IPS-18a (cell line): ENCODE measurements around the gene MUSTN1.

ENCODE experiments used
- H3K27ac ChIP-seq: one replicate; pipeline ENCODE4 v1.5.1; 2013; ENCODE audit warnings: low read length
- H3K27me3 ChIP-seq: one replicate; pipeline ENCODE4 v1.6.1; 2013; ENCODE audit warnings: mild to moderate bottlenecking, low read length; ENCODE audit not compliant: control insufficient read depth, insufficient read depth
- H3K36me3 ChIP-seq: one replicate; pipeline ENCODE4 v1.6.1; 2013; ENCODE audit warnings: low read depth, low read length; ENCODE audit not compliant: control insufficient read depth
- H3K4me1 ChIP-seq: one replicate; pipeline ENCODE4 v1.6.1; 2013; ENCODE audit warnings: low read depth, low read length; ENCODE audit not compliant: control insufficient read depth
- H3K4me3 ChIP-seq: one replicate; pipeline ENCODE4 v1.5.1; 2013; ENCODE audit warnings: low read length
- H3K9ac ChIP-seq: one replicate; pipeline ENCODE4 v1.6.1; 2013; ENCODE audit warnings: mild to moderate bottlenecking, low read length, moderate library complexity
- H3K9me3 ChIP-seq: one replicate; pipeline ENCODE4 v1.6.1; 2013; ENCODE audit warnings: low read depth, low read length; ENCODE audit not compliant: control insufficient read depth

MUSTN1 gene

DNA sequence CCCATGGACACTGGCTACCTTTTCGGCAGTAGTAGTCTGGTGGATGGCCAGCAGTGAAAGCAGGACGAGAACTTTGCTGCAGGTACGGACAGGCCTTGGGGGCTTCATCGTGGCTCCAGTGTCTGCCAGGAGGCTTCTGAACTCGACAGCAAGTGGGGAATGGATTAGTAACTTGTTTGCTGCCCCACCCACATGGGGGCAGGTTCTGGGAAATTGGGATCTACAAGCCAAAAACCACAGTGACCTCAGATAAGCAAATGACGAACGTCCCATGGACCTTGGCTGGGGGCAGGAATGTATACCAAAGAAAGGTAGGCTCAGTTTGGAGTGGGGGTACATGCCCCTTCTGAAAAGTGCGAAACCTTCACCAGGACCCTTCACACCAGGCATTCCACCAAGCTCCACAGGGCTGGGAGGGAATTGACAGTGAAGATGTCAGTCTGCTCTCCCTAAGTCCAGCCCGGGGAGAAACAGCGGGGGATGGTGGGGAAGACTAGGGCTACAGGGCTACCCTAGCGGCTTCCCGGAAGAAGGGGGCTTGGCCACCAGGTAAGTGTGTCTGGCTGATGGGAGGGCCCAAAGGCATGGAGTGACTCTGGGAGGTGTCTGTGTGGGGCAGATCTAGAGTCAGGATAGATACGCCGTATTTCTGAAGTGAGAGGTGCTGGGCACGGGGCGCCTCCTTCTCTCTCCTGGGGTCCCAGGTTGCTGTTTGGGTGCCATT lies 4.1 kb downstream of the MUSTN1 start, which contains the start of gene ITIH4:
Gene ITIH4 (minus strand): TSS at position 138 of the 724 bp plus-strand sequence. CDS start 30 bp downstream, at position 108.
- Histone ChIP-seq H3K4me1 (peaks cover 6% of the 10 kb centered on the region), H3K9me3 (no peaks in the 10 kb centered on the region), H3K27me3 (no peaks in the 10 kb centered on the region), H3K27ac (no peak within 1 kb of the TSS), H3K9ac (no peak within 1 kb of the TSS), H3K36me3 (no peaks in the 10 kb centered on the region), H3K4me3 (no peak within 1 kb of the TSS)

DNA sequence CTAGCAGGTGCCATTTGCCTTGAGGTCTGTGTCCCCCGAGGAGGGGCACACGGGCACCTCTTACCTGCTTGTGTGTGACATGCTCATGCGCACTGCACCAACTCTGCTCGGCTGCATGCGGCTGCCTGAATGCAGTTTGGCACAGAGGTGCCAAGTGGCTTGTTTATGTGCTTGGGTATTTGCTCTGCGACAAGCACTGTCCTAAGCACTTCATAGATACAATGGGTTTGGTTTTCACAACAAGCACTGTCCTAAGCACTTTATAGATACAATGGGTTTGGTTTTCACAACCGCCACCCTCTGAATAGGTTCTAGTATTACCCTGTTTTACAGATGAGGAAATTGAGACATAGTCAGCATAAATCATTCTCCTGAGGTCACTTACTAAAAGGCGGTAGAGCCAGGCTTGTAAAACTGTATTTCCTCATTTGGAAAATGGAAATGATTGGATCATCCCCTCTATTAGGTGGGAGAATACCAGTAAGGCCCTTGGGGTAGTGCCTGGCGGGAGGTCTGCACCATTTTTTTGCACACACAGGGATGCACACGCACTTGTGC lies 4.8 kb downstream of the MUSTN1 start:
- Histone ChIP-seq H3K9ac (no peak overlapping the region), H3K9me3 (no peaks in the 10 kb centered on the region), H3K27ac (no peak overlapping the region), H3K4me1 (peaks cover under 1% of the 10 kb centered on the region), H3K4me3 (no peak overlapping the region), H3K27me3 (no peaks in the 10 kb centered on the region), H3K36me3 (no peaks in the 10 kb centered on the region)

DNA sequence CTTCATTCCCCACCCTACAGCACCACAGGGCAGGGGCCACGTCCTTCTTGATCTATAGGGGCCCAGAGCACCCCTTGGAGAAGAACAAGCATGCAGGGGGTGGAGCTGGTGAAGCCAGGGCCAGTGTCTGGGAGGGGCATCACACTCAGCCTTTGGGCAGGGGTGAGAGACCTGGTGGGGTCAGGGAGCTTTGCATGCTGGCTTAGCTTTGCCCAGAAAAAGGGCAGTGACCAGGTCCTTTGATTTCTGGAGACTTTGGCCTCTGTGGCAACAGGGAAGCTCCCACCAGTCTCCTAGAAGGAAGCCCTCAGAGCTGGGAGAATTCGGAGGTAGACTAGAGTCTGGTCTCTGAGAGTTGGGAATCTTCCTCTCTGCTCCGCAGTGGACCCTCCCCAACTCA lies 5.3 kb downstream of the MUSTN1 start:
- Histone ChIP-seq H3K4me3 (no peak overlapping the region), H3K36me3 (no peaks in the 10 kb centered on the region), H3K9me3 (no peaks in the 10 kb centered on the region), H3K27me3 (no peaks in the 10 kb centered on the region), H3K27ac (no peak overlapping the region), H3K9ac (no peak overlapping the region), H3K4me1 (no peaks in the 10 kb centered on the region)

DNA sequence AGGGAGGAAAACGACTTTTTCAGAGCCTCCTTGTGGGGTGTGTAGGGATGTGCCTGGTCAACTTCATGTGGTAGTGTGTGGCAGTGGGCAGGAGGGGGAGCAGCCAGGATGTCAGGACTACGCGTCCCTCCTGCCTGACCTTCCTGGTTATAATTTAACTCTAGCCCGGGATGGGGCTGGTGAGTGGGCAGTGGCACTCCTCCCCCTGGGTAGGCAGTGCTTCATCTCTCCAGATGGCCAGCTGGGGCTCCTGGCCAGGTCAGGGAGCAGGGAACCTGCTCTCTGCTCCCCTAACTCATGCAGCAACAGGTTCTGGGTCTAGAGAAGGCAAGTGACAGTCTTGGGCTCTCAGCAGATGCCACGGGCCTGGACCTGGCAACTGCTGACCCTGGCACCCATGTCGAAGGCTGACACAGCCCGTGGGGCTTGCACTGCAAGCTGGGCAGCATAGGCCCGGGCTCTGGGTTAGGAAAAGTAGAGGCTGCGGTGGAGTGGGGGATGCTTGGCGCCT lies 6.9 kb downstream of the MUSTN1 start:
- Histone ChIP-seq H3K4me3 (no peak overlapping the region), H3K9ac (no peak overlapping the region), H3K9me3 (no peaks in the 10 kb centered on the region), H3K36me3 (no peaks in the 10 kb centered on the region), H3K4me1 (no peaks in the 10 kb centered on the region), H3K27me3 (no peaks in the 10 kb centered on the region), H3K27ac (no peak overlapping the region)

DNA sequence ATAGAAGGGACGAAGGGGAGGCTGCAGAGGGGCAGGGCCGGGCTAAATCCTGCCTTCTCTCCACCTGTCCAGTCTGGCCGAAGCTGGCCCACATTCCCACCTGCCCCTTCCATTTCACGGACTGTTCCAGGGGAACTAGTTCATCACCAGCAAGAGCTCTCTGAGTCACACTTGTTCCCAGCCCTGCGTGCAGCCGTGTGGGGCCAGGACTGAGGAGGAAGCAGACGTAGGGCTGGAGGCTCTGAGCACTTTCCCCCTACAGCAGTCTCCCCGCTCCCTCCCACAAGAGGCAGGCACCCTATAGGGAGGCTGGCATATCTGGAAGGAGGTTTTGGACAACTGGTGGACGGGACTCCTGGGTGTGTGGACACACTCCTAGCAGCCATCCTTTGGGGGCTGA lies 7.4 kb downstream of the MUSTN1 start:
- no peaks in the 10 kb centered on the region for H3K36me3 ChIP-seq
- no peaks in the 10 kb centered on the region for H3K9me3 ChIP-seq
- no peak overlapping the region for H3K9ac ChIP-seq
- H3K27me3 ChIP-seq: no peaks in the 10 kb centered on the region
- no peaks in the 10 kb centered on the region for H3K4me1 ChIP-seq
- no peak overlapping the region for H3K4me3 ChIP-seq
- no peak overlapping the region for H3K27ac ChIP-seq

DNA sequence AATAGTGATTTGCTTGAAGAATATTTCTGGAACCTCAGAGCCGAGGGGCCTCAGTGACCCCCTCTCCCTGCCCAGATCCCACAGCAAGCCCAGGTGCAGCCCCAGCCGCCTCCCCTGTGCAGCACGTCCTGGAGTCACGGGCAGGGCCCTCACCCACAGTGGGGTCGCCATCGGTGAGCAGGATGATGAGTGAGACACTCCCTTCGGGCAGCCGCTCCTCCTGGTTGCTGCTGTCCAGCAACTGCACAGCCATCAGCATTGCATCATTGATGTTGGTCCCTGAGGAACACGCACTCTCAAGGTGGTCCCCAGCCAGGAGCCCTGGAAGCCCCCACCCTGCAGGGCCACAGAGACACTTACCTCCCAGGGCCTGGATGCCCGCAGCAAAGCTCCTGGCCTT lies 10.8 kb downstream of the MUSTN1 start:
- Histone ChIP-seq H3K36me3 (no peaks in the 10 kb centered on the region), H3K9me3 (no peaks in the 10 kb centered on the region), H3K27ac (no peak overlapping the region), H3K9ac (no peak overlapping the region), H3K4me1 (no peaks in the 10 kb centered on the region), H3K4me3 (no peak overlapping the region), H3K27me3 (no peaks in the 10 kb centered on the region)

DNA sequence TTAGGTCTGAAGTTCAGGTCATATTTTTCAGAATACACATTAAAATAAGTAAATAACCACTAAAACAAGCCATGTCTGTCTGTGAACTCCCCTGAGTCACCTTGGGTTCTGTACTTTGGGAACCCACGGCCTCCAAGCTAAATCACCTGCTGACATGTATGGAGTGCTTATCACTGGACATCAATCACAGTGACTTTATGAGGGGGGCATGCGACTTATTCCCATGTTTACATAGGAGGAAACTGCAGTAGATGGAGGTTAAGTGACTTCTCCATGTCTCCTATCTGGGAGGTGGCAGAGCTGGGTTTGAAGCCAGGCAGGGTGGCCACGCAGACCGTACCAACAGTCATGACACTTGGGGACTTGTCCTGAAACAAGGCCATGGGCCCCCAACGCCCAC lies 12.5 kb downstream of the MUSTN1 start:
- Histone ChIP-seq H3K9ac (no peak overlapping the region), H3K27ac (no peak overlapping the region), H3K4me3 (no peak overlapping the region), H3K9me3 (no peaks in the 10 kb centered on the region), H3K27me3 (no peaks in the 10 kb centered on the region), H3K36me3 (no peaks in the 10 kb centered on the region), H3K4me1 (no peaks in the 10 kb centered on the region)

DNA sequence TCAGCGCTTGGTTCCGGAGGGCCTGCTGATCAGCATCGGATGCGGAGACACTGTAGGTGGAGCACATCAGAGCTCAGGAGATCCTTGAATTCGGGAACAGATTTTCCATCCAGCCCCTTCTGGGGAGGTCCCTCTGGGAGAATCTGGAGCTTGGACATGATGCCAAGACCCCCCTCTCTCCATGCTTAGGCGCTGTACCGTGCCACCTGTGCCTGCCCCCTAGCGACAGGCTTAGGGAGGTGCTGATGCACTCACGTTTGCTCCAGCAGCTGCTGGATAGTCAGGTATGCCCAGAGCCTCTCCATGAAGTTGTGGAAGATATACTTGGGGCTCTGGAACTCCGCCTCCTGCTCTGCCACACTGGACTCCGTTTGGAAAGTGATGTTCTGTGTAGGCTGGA lies 14.1 kb downstream of the MUSTN1 start:
- Histone ChIP-seq H3K9ac (no peak overlapping the region), H3K36me3 (no peaks in the 10 kb centered on the region), H3K27me3 (no peaks in the 10 kb centered on the region), H3K4me3 (no peak overlapping the region), H3K27ac (no peak overlapping the region), H3K4me1 (no peaks in the 10 kb centered on the region), H3K9me3 (no peaks in the 10 kb centered on the region)

DNA sequence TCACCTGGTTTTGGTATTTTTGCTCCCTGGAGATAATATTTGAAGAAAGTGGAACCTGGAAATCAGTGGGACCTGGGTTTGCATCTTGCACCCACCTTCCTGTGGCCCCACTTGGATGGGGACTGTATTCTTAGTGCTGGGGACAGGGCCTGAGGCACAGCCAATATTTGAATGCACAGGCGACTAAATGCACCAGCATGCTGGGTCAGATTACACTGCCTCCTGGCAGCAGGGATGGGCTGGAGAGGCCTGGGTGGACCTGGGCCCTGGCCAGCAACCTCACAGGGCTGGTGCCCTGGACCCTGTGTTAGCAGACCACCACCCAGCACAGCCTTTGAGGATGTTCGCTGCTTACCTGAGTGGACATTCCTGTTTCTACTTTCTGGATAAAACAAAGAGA lies 14.9 kb downstream of the MUSTN1 start:
- H3K9ac ChIP-seq: no peak overlapping the region
- no peaks in the 10 kb centered on the region for H3K27me3 ChIP-seq
- H3K9me3 ChIP-seq: no peaks in the 10 kb centered on the region
- H3K4me3 ChIP-seq: no peak overlapping the region
- no peaks in the 10 kb centered on the region for H3K36me3 ChIP-seq
- H3K4me1 ChIP-seq: no peaks in the 10 kb centered on the region
- H3K27ac ChIP-seq: no peak overlapping the region

DNA sequence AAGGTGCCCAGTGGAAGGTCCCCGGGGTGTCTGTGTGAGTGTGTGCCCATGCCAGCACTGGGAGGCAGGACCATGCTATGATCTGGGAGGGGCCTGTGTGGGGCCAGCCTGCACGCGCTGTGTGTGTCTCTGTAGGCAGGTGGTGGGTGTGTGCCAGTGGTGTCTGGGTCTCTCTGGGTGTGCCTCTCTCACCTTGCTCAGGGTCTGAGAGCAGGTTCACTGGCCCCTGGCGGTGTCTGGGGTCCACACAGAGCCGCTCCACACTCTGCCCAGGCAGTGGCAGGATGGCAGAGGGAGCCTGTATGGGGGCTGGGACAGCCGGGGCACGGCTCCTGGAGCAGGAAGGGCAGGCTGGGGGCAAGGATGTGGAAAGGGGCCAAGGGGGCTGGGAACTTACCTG lies 17.0 kb downstream of the MUSTN1 start:
- Histone ChIP-seq H3K27me3 (no peaks in the 10 kb centered on the region), H3K4me3 (no peak overlapping the region), H3K9ac (no peak overlapping the region), H3K36me3 (no peaks in the 10 kb centered on the region), H3K9me3 (no peaks in the 10 kb centered on the region), H3K4me1 (no peaks in the 10 kb centered on the region), H3K27ac (no peak overlapping the region)

DNA sequence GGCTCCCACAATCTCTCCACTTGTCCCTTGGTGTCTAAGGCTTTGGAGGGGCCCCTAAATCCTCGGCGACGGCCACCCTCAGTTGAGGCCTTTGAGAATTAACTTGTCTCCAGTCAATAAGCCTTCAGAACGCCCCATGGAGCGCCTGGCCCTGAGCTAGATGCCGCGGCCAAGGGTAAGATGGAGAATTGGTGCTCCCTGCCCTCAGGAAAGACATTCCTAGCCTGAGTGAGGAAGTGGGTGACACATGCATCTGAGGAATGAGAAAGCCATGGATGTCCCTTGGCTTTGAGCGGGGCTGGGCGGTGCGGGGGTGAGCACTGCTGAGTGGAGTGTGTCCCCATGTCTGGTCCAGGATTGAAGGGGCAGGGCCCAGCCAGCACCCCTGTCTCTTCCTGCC lies 17.6 kb downstream of the MUSTN1 start:
- H3K4me1 ChIP-seq: no peaks in the 10 kb centered on the region
- H3K9me3 ChIP-seq: no peaks in the 10 kb centered on the region
- no peaks in the 10 kb centered on the region for H3K36me3 ChIP-seq
- H3K9ac ChIP-seq: no peak overlapping the region
- H3K27me3 ChIP-seq: no peaks in the 10 kb centered on the region
- no peak overlapping the region for H3K4me3 ChIP-seq
- no peak overlapping the region for H3K27ac ChIP-seq

DNA sequence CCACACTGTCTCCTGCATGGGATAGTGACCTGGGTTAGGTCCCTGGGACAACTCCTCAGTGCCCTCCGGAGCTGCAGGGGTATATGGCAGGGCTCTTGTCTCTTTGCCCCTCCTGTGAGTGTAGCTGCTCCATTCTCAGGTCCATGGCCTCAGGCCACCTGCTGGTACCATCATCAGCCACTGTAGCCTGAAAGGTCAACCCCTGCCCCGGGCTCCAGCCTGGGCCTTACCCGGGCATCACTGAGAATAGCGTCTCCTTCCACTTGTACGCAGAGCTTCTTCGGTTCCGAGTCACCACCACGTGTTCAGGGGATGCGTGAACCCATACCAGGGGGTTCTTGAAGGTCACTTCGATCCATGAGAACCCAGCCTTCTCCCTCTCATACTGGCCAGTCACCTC lies 18.2 kb downstream of the MUSTN1 start:
- Histone ChIP-seq H3K4me1 (no peaks in the 10 kb centered on the region), H3K27ac (no peak overlapping the region)

More for the DNA sequence above, 18.2 kb downstream of the MUSTN1 start:
- Histone ChIP-seq H3K36me3 (no peaks in the 10 kb centered on the region), H3K9me3 (no peaks in the 10 kb centered on the region), H3K27me3 (no peaks in the 10 kb centered on the region), H3K9ac (no peak overlapping the region), H3K4me3 (no peak overlapping the region)
